ENCODE measurements around the gene PARN. TPM values are rescaled to one million over a fixed set of nuclear protein-coding genes. Genes with fewer than 3 reads are reported as not detected.
"Not testable (repeated sequence)": the region's sequence is repeated elsewhere in the genome, so short reads cannot be mapped to it uniquely, and the experiment has no call there.

Gene PARN
- total RNA-seq, 4 donors from 2014 or later = 11.4 to 26.9 (median 20.7) TPM

GRCh38 chr16:14447783-14448182 lies 182.3 kb downstream of the PARN start:
- Histone ChIP-seq H3K4me1 (no peaks in the 10 kb centered on the region), H3K36me3 (peaks cover 0 to 25% (median 0%) of the 10 kb centered on the region in 3 donors), H3K27ac (no peak overlapping the region), H3K27me3 (no peaks in the 10 kb centered on the region), H3K4me3 (no peak overlapping the region), H3K9me3 (no peaks in the 10 kb centered on the region)
- TF ChIP-seq POLR2A (IDR thresholded peaks at IDR 0.05) (no peak), CTCF (IDR thresholded peaks at IDR 0.05) (no peak)
- no peak for DNase-seq
- WGBS, 2 donors = 93 to 96% methylated on average over 4 of the region's 5 CpGs
- intact Hi-C loops (cut with DNase I) = no loop called here

GRCh38 chr16:14446796-14447195 lies 183.3 kb downstream of the PARN start:
- TF ChIP-seq CTCF (IDR thresholded peaks at IDR 0.05) = no peak
- no peak for TF ChIP-seq POLR2A (IDR thresholded peaks at IDR 0.05)
- H3K4me3 ChIP-seq = no peak overlapping the region
- 88 to 91% methylated on average over 5 of the region's 5 CpGs for WGBS, 2 donors
- no peak overlapping the region for H3K27ac ChIP-seq
- H3K36me3 ChIP-seq = peaks cover 0 to 25% (median 0%) of the 10 kb centered on the region in 3 donors
- no peaks in the 10 kb centered on the region for H3K9me3 ChIP-seq
- no peak for DNase-seq
- no peaks in the 10 kb centered on the region for H3K4me1 ChIP-seq
- intact Hi-C loops (cut with DNase I) = no loop called here
- no peaks in the 10 kb centered on the region for H3K27me3 ChIP-seq

GRCh38 chr16:14445937-14446715 lies 183.9 kb downstream of the PARN start:
- no peak overlapping the region for H3K4me3 ChIP-seq
- intact Hi-C loops (cut with DNase I) = no loop called here
- H3K4me1 ChIP-seq = no peaks in the 10 kb centered on the region
- peaks cover 0 to 25% (median 0%) of the 10 kb centered on the region in 3 donors for H3K36me3 ChIP-seq
- H3K27me3 ChIP-seq = no peaks in the 10 kb centered on the region
- no peaks in the 10 kb centered on the region for H3K9me3 ChIP-seq
- no peak overlapping the region for H3K27ac ChIP-seq
- TF ChIP-seq CTCF (IDR thresholded peaks at IDR 0.05) (no peak), POLR2A (IDR thresholded peaks at IDR 0.05) (no peak)
- DNase-seq = no peak
- WGBS, 2 donors = 93 to 96% methylated on average over 11 to 12 of the region's 12 CpGs

DNA sequence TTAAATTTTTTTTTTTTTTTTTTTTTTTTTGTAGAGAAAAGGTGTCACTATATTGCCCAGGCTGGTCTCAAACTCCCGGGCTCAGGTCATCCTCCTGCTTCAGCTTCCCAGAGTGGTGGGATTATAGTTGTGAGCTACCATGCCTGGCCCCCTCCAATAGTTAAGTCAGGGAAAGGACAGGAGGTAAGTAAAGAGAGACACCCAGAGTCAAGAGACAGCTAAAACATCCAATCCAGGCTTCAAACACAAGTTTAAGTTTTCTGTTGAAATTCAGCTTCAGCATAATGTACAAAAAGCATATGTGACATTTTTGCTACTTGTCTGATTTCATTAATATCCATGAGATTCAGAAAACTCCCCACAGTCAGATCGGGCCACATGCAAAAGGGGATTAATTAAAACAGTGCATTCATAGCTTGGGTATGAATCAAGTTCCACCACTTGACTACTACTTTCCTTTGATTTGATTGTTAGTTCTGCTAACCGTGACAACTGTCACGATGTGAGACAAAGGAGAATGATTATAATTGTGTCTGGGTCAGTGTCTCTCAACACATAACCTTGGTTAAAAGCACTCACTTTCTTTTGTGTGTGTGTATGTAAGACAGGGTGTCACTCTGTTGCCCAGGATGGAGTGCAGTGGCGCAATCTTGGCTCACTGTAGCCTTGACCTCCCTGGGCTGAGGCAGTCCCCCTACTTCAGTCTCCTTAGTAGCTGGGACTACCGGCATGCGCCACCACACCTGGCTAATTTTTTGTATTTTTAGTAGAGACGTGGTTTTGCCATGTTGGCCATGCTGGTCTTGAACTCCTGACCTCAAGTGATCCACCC lies 184.9 kb downstream of the PARN start:
- H3K9me3 ChIP-seq = no peaks in the 10 kb centered on the region
- H3K4me1 ChIP-seq = no peaks in the 10 kb centered on the region
- WGBS, 2 donors = 84 to 93% methylated on average over 8 of the region's 8 CpGs
- no peak overlapping the region for H3K27ac ChIP-seq
- TF ChIP-seq CTCF (IDR thresholded peaks at IDR 0.05) = no peak
- DNase-seq = no peak
- peaks cover 0 to 25% (median 0%) of the 10 kb centered on the region in 3 donors for H3K36me3 ChIP-seq
- intact Hi-C loops (cut with DNase I) = no loop called here
- H3K4me3 ChIP-seq = no peak overlapping the region
- H3K27me3 ChIP-seq = no peaks in the 10 kb centered on the region

DNA sequence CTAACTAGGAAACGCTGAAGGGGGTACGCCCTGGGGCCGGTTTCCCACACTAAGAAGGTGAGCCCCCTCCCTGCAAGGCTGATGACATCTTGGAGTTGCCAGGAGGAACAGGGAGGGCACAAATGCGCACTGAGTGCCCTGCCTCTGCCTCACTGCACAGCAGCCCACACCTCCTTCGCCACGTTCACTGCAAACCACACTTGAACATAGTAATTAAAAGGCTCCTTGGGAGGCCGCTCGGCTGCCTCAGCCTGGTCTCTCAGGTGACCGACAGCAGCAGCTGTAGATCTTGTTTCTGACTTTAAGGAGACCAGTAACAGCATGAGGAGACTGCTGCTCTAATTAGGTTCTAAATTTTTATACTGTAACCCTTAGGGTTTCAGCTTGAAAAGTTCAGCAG lies 188.5 kb downstream of the PARN start:
- 92 to 97% methylated on average over 4 to 6 of the region's 9 CpGs for WGBS, 2 donors

More for the DNA sequence above, 188.5 kb downstream of the PARN start:
- intact Hi-C loops (cut with DNase I); H3K9me3 ChIP-seq; H3K4me3 ChIP-seq; H3K4me1 ChIP-seq; DNase-seq; H3K27ac ChIP-seq; H3K27me3 ChIP-seq: not testable (repeated sequence)
- peaks cover 0 to 35% (median 0%) of the 10 kb centered on the region in 3 donors for H3K36me3 ChIP-seq
